K562 (cell line): ENCODE measurements around the gene SRGAP3.

Experiments
- ATF1 ChIP-seq, 2 experiments: fragments of 450-650 bp in 1 of 2; IDR thresholded peaks; 2 replicates each; pipeline ENCODE4 v1.6.1; 2016; ENCODE audit warnings: missing compliant biosample characterization in 1 of 2, missing genetic modification characterization in 1 of 2
- E2F3 ChIP-seq: fragments of 250-450 bp; sonication (Bioruptor Pico); IDR thresholded peaks from 2 replicates; pipeline ENCODE4 v1.4.0; 2020; ENCODE audit warnings: mild to moderate bottlenecking
- EHMT2 ChIP-seq: fragments of 450-650 bp; IDR thresholded peaks from 2 replicates; pipeline ENCODE4 v1.6.1; 2018; ENCODE audit warnings: antibody characterized with exemption
- HLTF ChIP-seq: fragments of 450-650 bp; IDR thresholded peaks from 2 replicates; pipeline ENCODE4 v1.6.1; 2016
- KDM2B ChIP-seq: fragments of 250-450 bp; sonication (Bioruptor Pico); IDR thresholded peaks from 2 replicates; pipeline ENCODE4 v1.8.0; 2021; ENCODE audit warnings: mild to moderate bottlenecking, moderate library complexity
- MAFK ChIP-seq: IDR thresholded peaks from 2 replicates; pipeline ENCODE4 v1.6.1; 2011; ENCODE audit warnings: low read length, improper control_type of control experiment
- NFYB ChIP-seq: IDR thresholded peaks from 2 replicates; pipeline ENCODE4 v1.6.1; 2011; ENCODE audit warnings: mild to moderate bottlenecking, moderate library complexity; ENCODE audit not compliant: insufficient read length; ENCODE audit errors: extremely low read depth
- RNF2 ChIP-seq: sonication (generic); IDR thresholded peaks from 2 replicates; pipeline ENCODE4 v1.6.1; 2016
- SMAD4 ChIP-seq: fragments of 250-450 bp; sonication (Bioruptor Pico); conservative IDR thresholded peaks from 2 replicates; pipeline ENCODE4 v1.8.0; 2021; ENCODE audit warnings: inconsistent platforms, mild to moderate bottlenecking, moderate library complexity
- TCF7L2 ChIP-seq: fragments of 150-350 bp; IDR thresholded peaks from 2 replicates; pipeline ENCODE4 v1.6.1; 2016; ENCODE audit warnings: low read depth, mild to moderate bottlenecking, low read length, moderate library complexity
- ZNF23 ChIP-seq: fragments of 250-450 bp; sonication (Bioruptor Pico); IDR thresholded peaks from 2 replicates; pipeline ENCODE4 v1.4.0; 2020; ENCODE audit warnings: mild to moderate bottlenecking
- ZNF586 ChIP-seq: fragments of 450-650 bp; formaldehyde crosslinking; conservative IDR thresholded peaks from 2 replicates; pipeline ENCODE4 v1.4.0; 2020; ENCODE audit warnings: mild to moderate bottlenecking, moderate library complexity
- TF ChIP-seq, protein P1 (sequence below): sonication (generic); formaldehyde crosslinking; IDR thresholded peaks from 2 replicates; pipeline ENCODE4 v1.8.1; 2022; ENCODE audit warnings: missing genetic modification reagents

DNA sequence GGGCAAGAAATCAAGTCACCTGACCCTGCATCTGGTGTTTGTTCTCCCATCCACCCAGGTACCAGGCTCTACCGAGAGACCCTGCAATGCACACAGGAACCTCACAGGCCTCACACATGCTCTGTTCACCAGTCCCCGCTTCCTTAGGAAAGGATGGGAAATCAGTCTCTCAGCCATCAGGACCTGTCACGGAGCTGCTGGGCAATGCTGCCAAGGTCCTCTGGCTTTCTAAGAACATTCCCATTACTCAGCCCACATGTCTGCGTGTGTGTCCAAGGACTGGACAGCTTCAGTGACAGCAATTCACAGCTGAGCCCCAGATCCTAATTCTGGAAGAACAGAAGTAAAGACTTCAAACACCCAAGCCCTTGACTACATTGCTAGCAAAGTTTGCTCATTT, 6.5 kb upstream of the SRGAP3 start:
- TF ChIP-seq, protein P1, sequence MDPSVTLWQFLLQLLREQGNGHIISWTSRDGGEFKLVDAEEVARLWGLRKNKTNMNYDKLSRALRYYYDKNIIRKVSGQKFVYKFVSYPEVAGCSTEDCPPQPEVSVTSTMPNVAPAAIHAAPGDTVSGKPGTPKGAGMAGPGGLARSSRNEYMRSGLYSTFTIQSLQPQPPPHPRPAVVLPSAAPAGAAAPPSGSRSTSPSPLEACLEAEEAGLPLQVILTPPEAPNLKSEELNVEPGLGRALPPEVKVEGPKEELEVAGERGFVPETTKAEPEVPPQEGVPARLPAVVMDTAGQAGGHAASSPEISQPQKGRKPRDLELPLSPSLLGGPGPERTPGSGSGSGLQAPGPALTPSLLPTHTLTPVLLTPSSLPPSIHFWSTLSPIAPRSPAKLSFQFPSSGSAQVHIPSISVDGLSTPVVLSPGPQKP (CRISPR knock-in tag), result no peak
- TF ChIP-seq RNF2, result no peak
- no peak for TF ChIP-seq TCF7L2
- TF ChIP-seq SMAD4 (CRISPR knock-in tag), result no peak
- TF ChIP-seq KDM2B, result no peak
- no peak for TF ChIP-seq MAFK
- TF ChIP-seq EHMT2, result no peak
- TF ChIP-seq ATF1 (CRISPR knock-in tag; IDR thresholded peaks at IDR 0.05), result no peak
- no peak for TF ChIP-seq ATF1 (tag; IDR thresholded peaks at IDR 0.05)
- no peak for TF ChIP-seq NFYB
- TF ChIP-seq ZNF23 (CRISPR knock-in tag), result no peak
- no peak for TF ChIP-seq HLTF
- no peak for TF ChIP-seq ZNF586
- TF ChIP-seq E2F3 (CRISPR knock-in tag), result no peak
